ENCODE data around the gene KLRB1. TPM values are rescaled to one million over a fixed set of nuclear protein-coding genes. Genes with fewer than 3 reads are reported as not detected.
A peak's percentile ranks its signal among the peaks of the same experiment; 100 is the strongest.

KLRB1 gene
- total RNA-seq (2014; rRNA removed; shearing (Covaris generic)) = not detected in 2 replicates
- not detected in 2 replicates for polyA plus RNA-seq (2016; fragmentation: Nextera tagmentation; extraction: Ambion mirVana)

GRCh38 chr12:9607716-9608115, at the start of gene KLRB1:
Gene KLRB1, minus strand, starts transcription at chr12:9607916. Its CDS starts 77 bp downstream, at chr12:9607839.
- no peak for DNase-seq
- Histone ChIP-seq H2AFZ (no peak within 1 kb of the TSS), H3K4me1 (ENCODE audit: insufficient read depth) (no peaks in the 10 kb centered on the region), H3K27ac (no peak within 1 kb of the TSS), H4K20me1 (ENCODE audit: insufficient read depth) (no peaks in the 10 kb centered on the region), H3K36me3 (ENCODE audit: low read depth) (no peaks in the 10 kb centered on the region), H3K4me2 (ENCODE audit: unreplicated experiment) (no peak within 1 kb of the TSS), H3F3A (ENCODE audit: insufficient read depth) (no peaks in the 10 kb centered on the region), H3K9me3 (ENCODE audit: low read depth) (no peaks in the 10 kb centered on the region), H3K79me2 (ENCODE audit: insufficient read depth) (no peaks in the 10 kb centered on the region), H3K9ac (no peak within 1 kb of the TSS), H3K27me3 (replicated peaks; ENCODE audit: insufficient read depth) (no peaks in the 10 kb centered on the region), H3K9me2 (ENCODE audit: insufficient read depth) (no peaks in the 10 kb centered on the region), H3K4me3 (no peak within 1 kb of the TSS)
- WGBS, 2 experiments (ENCODE audit: low coverage in 1 of 2, low lambda C conversion rate in 2 of 2, missing lambda C conversion rate in 2 of 2) = 26 to 41% methylated on average over 2 of the region's 2 CpGs
- TF ChIP-seq EZH2phosphoT487 (IDR thresholded peaks at IDR 0.05; ENCODE audit: insufficient read depth, low read depth) (no peak), EZH2 (IDR thresholded peaks at IDR 0.05; ENCODE audit: insufficient read depth, poor library complexity, severe bottlenecking) (no peak)
- in situ Hi-C loops (cut with MboI) = no loop called here

- peak overlapping the region; percentile 94 for H3K27ac ChIP-seq
- peaks cover 35% of the 10 kb centered on the region for H3K4me1 ChIP-seq (ENCODE audit: insufficient read depth)
- no peaks in the 10 kb centered on the region for H3K9me2 ChIP-seq (ENCODE audit: insufficient read depth)
- H3K36me3 ChIP-seq (ENCODE audit: low read depth) = peaks cover 4% of the 10 kb centered on the region; the same call in 1 of the 2 replicates
- H3K27me3 ChIP-seq (replicated peaks; ENCODE audit: insufficient read depth) = no peaks in the 10 kb centered on the region
- peak overlapping the region; percentile 95 for H3K4me2 ChIP-seq (ENCODE audit: unreplicated experiment)
- peak overlapping the region; percentile 46 for H2AFZ ChIP-seq
- in situ Hi-C loops (cut with MboI) = no loop called here
- TF ChIP-seq EZH2phosphoT487 (IDR thresholded peaks at IDR 0.05; ENCODE audit: insufficient read depth, low read depth) (no peak), EZH2 (IDR thresholded peaks at IDR 0.05; ENCODE audit: insufficient read depth, poor library complexity, severe bottlenecking) (no peak)
- no peaks in the 10 kb centered on the region for H4K20me1 ChIP-seq (ENCODE audit: insufficient read depth)
- peak overlapping the region; percentile 82; the same call in 1 of the 2 replicates for H3K4me3 ChIP-seq
- WGBS, 2 experiments (ENCODE audit: low coverage in 1 of 2, low lambda C conversion rate in 2 of 2, missing lambda C conversion rate in 2 of 2) = 98 to 100% methylated on average over 3 of the region's 3 CpGs
- no peaks in the 10 kb centered on the region for H3K9me3 ChIP-seq (ENCODE audit: low read depth)
- H3K9ac ChIP-seq = peak overlapping the region; percentile 90
- peaks cover 44% of the 10 kb centered on the region for H3K79me2 ChIP-seq (ENCODE audit: insufficient read depth)
- peaks cover 45% of the 10 kb centered on the region for H3F3A ChIP-seq (ENCODE audit: insufficient read depth)
- DNase-seq = peak; percentile 76
These were observed 43.6 kb upstream of the KLRB1 start for GRCh38 chr12:9651265-9651729.

- Histone ChIP-seq H3K9me2 (ENCODE audit: insufficient read depth) (no peaks in the 10 kb centered on the region), H3K79me2 (ENCODE audit: insufficient read depth) (peaks cover 44% of the 10 kb centered on the region), H3K9me3 (ENCODE audit: low read depth) (no peaks in the 10 kb centered on the region), H3K4me1 (ENCODE audit: insufficient read depth) (peaks cover 35% of the 10 kb centered on the region), H3K36me3 (ENCODE audit: low read depth) (peaks cover 2% of the 10 kb centered on the region; the same call in 1 of the 2 replicates), H4K20me1 (ENCODE audit: insufficient read depth) (no peaks in the 10 kb centered on the region), H3K27me3 (replicated peaks; ENCODE audit: insufficient read depth) (no peaks in the 10 kb centered on the region), H3K4me2 (ENCODE audit: unreplicated experiment) (peak overlapping the region; percentile 95), H3F3A (ENCODE audit: insufficient read depth) (peaks cover 55% of the 10 kb centered on the region), H3K4me3 (peak overlapping the region; percentile 82), H3K27ac (peak overlapping the region; percentile 94), H2AFZ (peak overlapping the region; percentile 46; the same call in 1 of the 2 replicates), H3K9ac (peak overlapping the region; percentile 90)
- no peak for TF ChIP-seq EZH2phosphoT487 (IDR thresholded peaks at IDR 0.05; ENCODE audit: insufficient read depth, low read depth)
- 65 to 71% methylated on average over 4 of the region's 4 CpGs for WGBS, 2 experiments (ENCODE audit: low coverage in 1 of 2, low lambda C conversion rate in 2 of 2, missing lambda C conversion rate in 2 of 2)
- in situ Hi-C loops (cut with MboI) = no loop called here
- DNase-seq = peak; percentile 24
These were observed 42.4 kb upstream of the KLRB1 start for GRCh38 chr12:9650151-9650576.

GRCh38 chr12:9649532-9649940, 41.8 kb upstream of the KLRB1 start:
- TF ChIP-seq EZH2phosphoT487 (IDR thresholded peaks at IDR 0.05; ENCODE audit: insufficient read depth, low read depth) (no peak), EZH2 (IDR thresholded peaks at IDR 0.05; ENCODE audit: insufficient read depth, poor library complexity, severe bottlenecking) (no peak)
- no peaks in the 10 kb centered on the region for H3K27me3 ChIP-seq (replicated peaks; ENCODE audit: insufficient read depth)
- H3K9me3 ChIP-seq (ENCODE audit: low read depth) = no peaks in the 10 kb centered on the region
- in situ Hi-C loops (cut with MboI) = loop anchor here (5.0 kb wide), 1 partner anchor 58 kb away; no protein-coding TSS in a partner anchor
- no peaks in the 10 kb centered on the region for H4K20me1 ChIP-seq (ENCODE audit: insufficient read depth)
- H3K36me3 ChIP-seq (ENCODE audit: low read depth) = no peaks in the 10 kb centered on the region
- peaks cover 60% of the 10 kb centered on the region for H3F3A ChIP-seq (ENCODE audit: insufficient read depth)
- H3K27ac ChIP-seq = peak overlapping the region; percentile 94
- H3K9ac ChIP-seq = peak overlapping the region; percentile 90
- H3K4me2 ChIP-seq (ENCODE audit: unreplicated experiment) = peak overlapping the region; percentile 95
- peaks cover 35% of the 10 kb centered on the region for H3K4me1 ChIP-seq (ENCODE audit: insufficient read depth)
- no peaks in the 10 kb centered on the region for H3K9me2 ChIP-seq (ENCODE audit: insufficient read depth)
- no peak for DNase-seq
- peak overlapping the region; percentile 82 for H3K4me3 ChIP-seq
- H3K79me2 ChIP-seq (ENCODE audit: insufficient read depth) = peaks cover 44% of the 10 kb centered on the region
- 51 to 54% methylated on average over 5 of the region's 5 CpGs for WGBS, 2 experiments (ENCODE audit: low coverage in 1 of 2, low lambda C conversion rate in 2 of 2, missing lambda C conversion rate in 2 of 2)
- H2AFZ ChIP-seq = peak overlapping the region; percentile 98
